ENCODE data around the gene SOX8. TPM values are rescaled to one million over a fixed set of nuclear protein-coding genes. Genes with fewer than 3 reads are reported as not detected.

Gene SOX8
- total RNA-seq, 1 donor from 2014 or later = 0.98 TPM

DNA sequence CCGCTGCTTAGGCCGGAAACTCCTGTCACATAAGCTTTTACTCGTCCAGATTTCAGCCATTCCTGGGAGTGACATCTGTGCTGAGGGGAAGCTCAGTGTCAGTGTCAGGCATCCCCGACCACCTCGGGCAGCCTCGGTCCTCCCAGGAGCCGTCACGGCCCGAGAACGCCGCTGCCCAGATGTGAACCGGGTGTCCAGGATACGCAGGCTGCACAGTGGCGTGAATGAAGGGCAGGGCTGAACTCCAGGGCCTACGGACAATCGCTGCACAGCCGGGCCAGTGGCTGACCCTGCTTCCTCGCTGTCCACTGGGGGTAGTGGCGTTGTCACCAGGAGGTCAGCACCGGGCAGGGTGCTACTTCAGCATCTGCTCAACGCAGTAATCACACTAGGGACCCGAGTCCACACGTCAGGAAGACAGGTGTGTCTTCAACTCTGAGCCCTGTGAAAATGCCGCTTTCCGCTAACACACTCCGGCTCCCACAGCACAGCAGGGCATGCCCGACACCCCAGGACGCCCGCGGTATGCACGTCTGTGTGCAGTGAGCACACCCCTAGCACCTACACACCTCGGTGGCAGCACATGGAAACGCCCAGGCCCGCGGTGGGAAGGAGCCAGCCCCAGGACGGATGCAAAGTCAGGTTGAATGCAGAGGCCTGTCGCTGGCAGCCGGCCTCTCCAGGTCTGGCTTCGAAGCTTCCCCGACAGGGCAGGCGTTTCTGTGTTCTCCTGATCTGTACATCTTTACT, 13.8 kb upstream of the SOX8 start:
- Histone ChIP-seq H3K79me2 (ENCODE audit: insufficient read depth, low read length) (peaks cover 8% of the 10 kb centered on the region), H3K9ac (ENCODE audit: low read length) (no peak overlapping the region), H3K27ac (ENCODE audit: low read depth, low read length) (no peak overlapping the region), H3K27me3 (ENCODE audit: insufficient read depth, low read length) (peaks cover 5% of the 10 kb centered on the region), H4K20me1 (ENCODE audit: insufficient read depth, low read length) (peaks cover 20% of the 10 kb centered on the region), H3K4me3 (ENCODE audit: insufficient read depth, low read depth, low read length) (no peak overlapping the region), H3K4me1 (ENCODE audit: insufficient read depth, low read length) (peaks cover 5% of the 10 kb centered on the region), H2AFZ (ENCODE audit: low read depth, low read length) (no peak overlapping the region), H3K9me3 (ENCODE audit: insufficient read depth, low read depth, low read length) (peaks cover 13% of the 10 kb centered on the region), H3K36me3 (ENCODE audit: insufficient read depth, low read length) (no peaks in the 10 kb centered on the region), H3K4me2 (ENCODE audit: low read length) (no peak overlapping the region)
- TF ChIP-seq EZH2 (IDR thresholded peaks at IDR 0.05; ENCODE audit: insufficient read depth, low read length) = no peak
- TF ChIP-seq, protein P1, sequence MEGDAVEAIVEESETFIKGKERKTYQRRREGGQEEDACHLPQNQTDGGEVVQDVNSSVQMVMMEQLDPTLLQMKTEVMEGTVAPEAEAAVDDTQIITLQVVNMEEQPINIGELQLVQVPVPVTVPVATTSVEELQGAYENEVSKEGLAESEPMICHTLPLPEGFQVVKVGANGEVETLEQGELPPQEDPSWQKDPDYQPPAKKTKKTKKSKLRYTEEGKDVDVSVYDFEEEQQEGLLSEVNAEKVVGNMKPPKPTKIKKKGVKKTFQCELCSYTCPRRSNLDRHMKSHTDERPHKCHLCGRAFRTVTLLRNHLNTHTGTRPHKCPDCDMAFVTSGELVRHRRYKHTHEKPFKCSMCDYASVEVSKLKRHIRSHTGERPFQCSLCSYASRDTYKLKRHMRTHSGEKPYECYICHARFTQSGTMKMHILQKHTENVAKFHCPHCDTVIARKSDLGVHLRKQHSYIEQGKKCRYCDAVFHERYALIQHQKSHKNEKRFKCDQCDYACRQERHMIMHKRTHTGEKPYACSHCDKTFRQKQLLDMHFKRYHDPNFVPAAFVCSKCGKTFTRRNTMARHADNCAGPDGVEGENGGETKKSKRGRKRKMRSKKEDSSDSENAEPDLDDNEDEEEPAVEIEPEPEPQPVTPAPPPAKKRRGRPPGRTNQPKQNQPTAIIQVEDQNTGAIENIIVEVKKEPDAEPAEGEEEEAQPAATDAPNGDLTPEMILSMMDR (IDR thresholded peaks at IDR 0.05; ENCODE audit: insufficient read depth, low read depth, low read length) = no peak
- Mint-ChIP-seq H3K27ac (ENCODE audit: unreplicated experiment) (no peak overlapping the region), H3K36me3 (ENCODE audit: low read depth, unreplicated experiment) (peaks cover 20% of the 10 kb centered on the region), H3K4me3 (ENCODE audit: unreplicated experiment) (no peak overlapping the region), H3K4me1 (ENCODE audit: low read depth, unreplicated experiment) (peaks cover 5% of the 10 kb centered on the region), H3K9me3 (ENCODE audit: unreplicated experiment) (peaks cover 8% of the 10 kb centered on the region), H3K27me3 (ENCODE audit: low read depth, unreplicated experiment) (peaks cover 8% of the 10 kb centered on the region)
- no peak for DNase-seq (ENCODE audit: low read depth)
- FAIRE-seq = no peak

DNA sequence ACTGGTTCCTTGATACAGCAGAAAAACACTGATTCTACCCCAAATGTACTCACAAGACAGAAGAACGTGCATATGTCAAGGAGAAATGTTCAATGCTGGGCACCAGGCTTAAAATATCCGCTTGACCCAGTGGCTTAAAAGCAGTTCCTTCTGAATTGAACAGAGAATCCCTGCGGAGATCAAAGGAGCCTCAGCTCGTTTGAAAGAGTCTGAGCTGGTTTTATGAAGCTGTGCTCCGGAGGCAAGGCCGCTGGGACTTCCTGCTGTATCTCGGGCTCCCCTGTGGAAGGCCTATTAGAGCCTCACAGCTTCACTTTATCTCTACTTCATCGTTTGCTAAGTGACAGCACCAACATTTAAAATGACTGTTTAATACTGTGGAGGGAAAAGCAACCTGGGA, 12.9 kb upstream of the SOX8 start:
- Mint-ChIP-seq H3K4me1 (ENCODE audit: low read depth, unreplicated experiment) (peaks cover 5% of the 10 kb centered on the region), H3K36me3 (ENCODE audit: low read depth, unreplicated experiment) (peaks cover 20% of the 10 kb centered on the region), H3K27ac (ENCODE audit: unreplicated experiment) (peak overlapping the region; percentile 47), H3K27me3 (ENCODE audit: low read depth, unreplicated experiment) (peaks cover 13% of the 10 kb centered on the region), H3K9me3 (ENCODE audit: unreplicated experiment) (peaks cover 8% of the 10 kb centered on the region), H3K4me3 (ENCODE audit: unreplicated experiment) (peak overlapping the region; percentile 80)
- Histone ChIP-seq H3K27me3 (ENCODE audit: insufficient read depth, low read length) (peaks cover 9% of the 10 kb centered on the region), H3K9me3 (ENCODE audit: insufficient read depth, low read depth, low read length) (peaks cover 13% of the 10 kb centered on the region), H3K27ac (ENCODE audit: low read depth, low read length) (no peak overlapping the region), H2AFZ (ENCODE audit: low read depth, low read length) (no peak overlapping the region), H3K4me2 (ENCODE audit: low read length) (no peak overlapping the region), H3K9ac (ENCODE audit: low read length) (no peak overlapping the region), H3K79me2 (ENCODE audit: insufficient read depth, low read length) (peaks cover 8% of the 10 kb centered on the region), H3K36me3 (ENCODE audit: insufficient read depth, low read length) (no peaks in the 10 kb centered on the region), H4K20me1 (ENCODE audit: insufficient read depth, low read length) (peaks cover 11% of the 10 kb centered on the region), H3K4me1 (ENCODE audit: insufficient read depth, low read length) (peaks cover 5% of the 10 kb centered on the region), H3K4me3 (ENCODE audit: insufficient read depth, low read depth, low read length) (no peak overlapping the region)
- DNase-seq (ENCODE audit: low read depth) = no peak
- no peak for TF ChIP-seq EZH2 (IDR thresholded peaks at IDR 0.05; ENCODE audit: insufficient read depth, low read length)
- TF ChIP-seq, protein P1 (IDR thresholded peaks at IDR 0.05; ENCODE audit: insufficient read depth, low read depth, low read length) = no peak
- no peak for FAIRE-seq
